ENCODE data around the gene VSTM4. TPM values are rescaled to one million over a fixed set of nuclear protein-coding genes. Genes with fewer than 3 reads are reported as not detected.
A peak's percentile ranks its signal among the peaks of the same experiment; 100 is the strongest.

VSTM4 gene
- total RNA-seq, 1 donor from 2014 or later: 22.4 TPM

DNA sequence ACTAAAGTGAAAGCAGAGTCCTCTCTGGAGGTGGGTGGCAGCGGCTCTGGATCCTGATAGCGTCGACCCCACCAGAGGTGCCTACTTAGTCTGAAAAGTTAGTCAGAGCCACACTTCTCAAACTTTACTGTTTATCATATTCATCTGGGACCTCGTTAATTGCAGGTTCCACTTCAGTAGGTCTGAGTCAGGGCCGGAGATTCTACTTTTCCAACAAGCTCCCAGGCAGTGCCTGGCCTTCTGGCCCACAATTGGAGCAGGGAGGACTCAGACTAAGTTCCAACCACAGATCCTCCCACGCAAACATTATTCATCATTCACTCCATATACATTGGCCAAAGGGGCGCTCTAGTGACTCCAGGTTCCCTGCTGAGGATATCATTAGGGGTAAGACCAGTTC is 78.1 kb downstream of the VSTM4 start:
- ATAC-seq (ENCODE audit: poor library complexity) (no peak), DNase-seq (no peak)
- intact Hi-C loops (cut with DNase I): no loop called here

DNA sequence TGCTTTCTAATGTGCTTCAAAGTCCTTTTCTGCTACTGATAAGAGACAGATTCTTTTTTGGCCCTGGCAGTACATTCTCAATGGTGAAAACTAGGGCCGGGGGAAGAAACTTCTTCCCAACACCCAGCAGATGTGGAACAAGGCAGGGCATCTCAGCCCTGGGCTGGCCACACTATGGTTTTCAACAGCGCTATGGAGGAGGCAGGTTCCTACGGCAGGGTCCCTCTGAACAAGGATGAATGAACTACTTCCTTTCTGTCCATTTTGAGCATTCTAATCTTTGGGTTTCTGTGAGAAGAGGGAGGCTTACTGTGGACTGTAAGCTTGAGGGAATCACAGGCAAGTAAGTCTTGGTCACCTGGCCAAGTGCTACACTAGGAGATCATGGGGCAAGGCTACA is 78.7 kb downstream of the VSTM4 start:
- DNase-seq (no peak), ATAC-seq (ENCODE audit: poor library complexity) (no peak)
- intact Hi-C loops (cut with DNase I): no loop called here

DNA sequence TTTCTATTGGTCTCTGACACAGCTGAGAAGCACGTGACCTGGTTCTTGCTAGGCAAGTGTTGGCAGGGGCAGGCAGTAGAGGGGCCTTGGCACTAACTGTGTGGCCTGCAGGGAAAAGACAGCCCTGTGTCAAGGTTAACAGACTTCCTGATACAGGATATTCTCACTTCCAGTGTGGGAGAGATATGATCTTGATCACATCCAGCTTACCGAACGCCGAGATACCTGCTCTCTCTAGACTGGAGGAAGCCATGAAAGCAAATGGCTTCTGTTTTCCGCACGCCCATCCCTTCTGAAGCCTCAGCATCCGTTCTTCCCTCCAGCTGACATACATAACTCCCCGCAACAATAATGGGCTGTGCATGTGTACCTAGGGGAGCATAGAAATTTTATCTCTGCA is 79.4 kb downstream of the VSTM4 start:
- ATAC-seq (ENCODE audit: poor library complexity) (no peak), DNase-seq (no peak)
- intact Hi-C loops (cut with DNase I): no loop called here

DNA sequence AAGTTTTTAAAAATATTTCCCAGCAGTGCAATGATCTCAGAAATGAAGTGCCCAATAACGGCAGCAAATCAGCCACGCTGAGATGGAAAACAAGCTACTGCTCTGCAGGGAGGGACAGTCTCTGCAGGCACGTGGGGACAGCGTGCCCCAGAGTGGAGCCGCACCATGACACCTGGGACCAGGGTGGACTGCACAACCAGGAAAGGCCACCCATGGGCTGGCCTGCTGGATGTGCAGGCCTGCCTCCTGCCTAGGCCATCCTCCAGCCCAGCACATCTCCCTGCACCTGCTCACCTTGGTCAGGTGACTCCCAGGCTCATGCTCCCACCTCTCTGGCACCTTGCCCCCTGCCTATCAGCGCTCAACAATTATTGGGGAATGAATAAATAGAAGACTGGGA is 80.4 kb downstream of the VSTM4 start:
- intact Hi-C loops (cut with DNase I): no loop called here

DNA sequence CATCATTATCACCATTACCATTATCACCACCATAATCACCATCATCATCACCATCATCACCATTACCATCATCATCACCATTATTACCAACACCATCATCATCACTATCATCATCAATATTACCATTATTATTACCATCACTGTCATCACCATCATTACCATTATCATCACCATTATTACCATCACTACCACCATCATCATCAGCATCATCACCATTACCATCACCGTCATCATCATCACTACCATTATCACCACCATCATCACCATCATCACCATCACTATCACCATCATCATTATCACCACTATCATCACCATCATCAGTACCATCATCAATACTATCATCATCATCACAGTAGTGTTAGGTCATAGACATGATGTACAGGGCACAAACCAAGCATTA is 81.4 kb downstream of the VSTM4 start:
- intact Hi-C loops (cut with DNase I): no loop called here
- ATAC-seq (ENCODE audit: poor library complexity): no peak
- DNase-seq: no peak

More for the DNA sequence above, 80.4 kb downstream of the VSTM4 start:
- no peak for ATAC-seq (ENCODE audit: poor library complexity)
- DNase-seq: no peak

DNA sequence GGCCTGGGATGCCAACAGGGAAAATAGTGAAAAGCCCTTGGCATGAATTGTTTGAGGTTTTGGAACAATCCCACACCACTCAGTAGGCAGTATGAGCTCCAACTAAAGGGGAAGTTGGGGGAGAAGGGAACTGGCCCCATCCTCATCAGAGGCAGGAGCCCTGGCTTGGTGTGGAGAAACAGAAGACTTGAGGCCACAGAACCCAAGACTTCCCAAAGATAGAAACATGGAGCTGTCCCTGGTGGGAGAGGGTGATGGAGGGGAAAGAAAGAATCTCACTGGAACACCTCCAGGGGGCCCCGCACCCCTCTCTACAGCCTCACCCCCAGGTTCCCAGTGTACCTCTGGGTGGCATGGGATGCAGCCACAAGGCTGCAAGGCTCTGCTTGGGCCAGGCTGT is 85.7 kb downstream of the VSTM4 start:
- intact Hi-C loops (cut with DNase I): no loop called here
- ATAC-seq (ENCODE audit: poor library complexity) (no peak), DNase-seq (no peak)

DNA sequence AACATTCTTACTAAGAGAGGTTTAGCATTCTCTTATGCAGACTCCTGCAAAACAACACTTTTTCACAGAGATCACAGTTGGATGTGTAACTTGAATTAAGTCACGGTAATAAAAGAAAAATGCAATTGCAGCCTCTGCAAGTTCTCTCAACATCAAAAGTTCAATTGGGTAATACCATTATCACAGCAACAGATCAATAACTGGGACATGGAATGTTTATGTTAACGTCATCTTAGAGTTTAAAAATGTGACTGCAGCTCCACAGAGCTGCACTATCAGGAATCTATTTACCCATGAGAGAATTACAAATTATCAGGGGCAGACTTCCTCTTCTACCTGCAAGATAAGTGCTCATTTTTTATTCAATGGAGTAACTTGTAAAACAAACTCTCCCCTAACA is 86.7 kb downstream of the VSTM4 start:
- ATAC-seq (ENCODE audit: poor library complexity) (no peak), DNase-seq (no peak)
- intact Hi-C loops (cut with DNase I): no loop called here

DNA sequence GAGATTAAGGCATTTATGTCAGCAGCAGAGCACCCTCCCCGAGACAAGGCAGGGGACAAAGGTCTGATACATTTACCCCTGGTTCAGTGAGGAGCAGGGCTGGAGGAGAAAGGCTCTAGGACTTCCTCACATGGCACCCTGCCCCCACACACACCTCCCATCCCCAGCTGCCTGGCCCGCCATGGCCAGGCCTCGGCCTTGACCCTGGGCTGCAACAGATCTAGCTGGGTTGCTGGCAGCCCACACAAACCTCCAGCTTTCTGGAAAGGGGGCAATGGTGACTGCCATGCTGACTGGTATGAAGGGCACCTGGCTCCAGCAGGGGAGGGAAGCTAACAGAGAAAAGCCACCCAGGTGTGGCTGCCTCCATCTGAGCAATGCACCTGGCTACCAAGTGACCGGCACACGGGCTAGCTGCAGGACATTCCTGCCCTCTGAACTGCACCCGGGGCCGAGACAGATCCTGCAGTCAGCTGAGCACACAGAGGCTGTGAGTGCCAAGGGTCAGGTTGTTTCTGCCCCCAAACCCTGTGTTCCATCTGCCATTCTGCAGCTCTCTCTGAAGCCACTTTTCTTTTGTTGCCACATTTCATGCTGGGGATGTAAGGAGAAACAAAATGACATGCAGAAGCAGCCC is 89.9 kb downstream of the VSTM4 start:
- no peak for ATAC-seq (ENCODE audit: poor library complexity)

DNA sequence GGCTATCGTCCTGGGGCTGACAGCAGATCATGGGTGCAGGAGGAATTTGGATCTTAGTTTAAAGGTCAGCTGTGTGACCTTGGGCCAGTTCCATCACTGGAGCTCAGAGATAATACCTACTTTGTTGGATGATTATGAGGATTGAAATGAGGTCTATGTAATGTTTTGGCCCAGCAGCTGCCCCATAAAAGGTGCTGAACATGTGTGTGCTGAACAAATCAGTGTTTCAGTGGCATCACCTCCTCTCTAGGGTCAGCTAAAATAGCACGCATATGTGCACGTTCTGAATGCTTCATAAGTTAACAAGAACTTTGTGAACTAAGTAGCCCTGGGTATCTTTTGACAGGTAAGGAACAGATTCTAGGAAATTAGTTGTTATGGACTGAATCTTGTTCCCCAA is 90.8 kb downstream of the VSTM4 start:
- intact Hi-C loops (cut with DNase I): no loop called here
- no peak for DNase-seq
- ATAC-seq (ENCODE audit: poor library complexity): peak; percentile 56

More for the DNA sequence above, 89.9 kb downstream of the VSTM4 start:
- no peak for DNase-seq
- intact Hi-C loops (cut with DNase I): no loop called here

DNA sequence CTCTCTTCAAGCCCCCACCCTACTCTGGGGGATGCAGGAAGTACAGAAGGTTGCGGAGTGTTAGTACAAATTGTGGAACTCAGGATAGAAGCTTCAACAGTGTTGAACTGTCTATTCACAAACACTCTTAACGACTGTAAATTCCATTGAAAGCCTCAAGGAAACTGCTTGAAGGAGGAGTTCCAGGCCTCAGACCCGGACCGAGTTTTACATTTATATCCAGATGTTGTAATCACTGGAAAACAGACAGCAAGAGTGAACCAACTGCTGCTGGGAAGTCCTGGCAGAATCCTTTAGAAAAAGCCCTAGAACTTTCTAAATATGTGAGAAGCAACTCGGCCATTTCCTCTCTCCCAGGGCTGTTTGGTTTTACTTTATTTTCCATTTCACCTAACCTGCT is 91.6 kb downstream of the VSTM4 start:
- DNase-seq: no peak
- peak; percentile 78 for ATAC-seq (ENCODE audit: poor library complexity)
- intact Hi-C loops (cut with DNase I): no loop called here

DNA sequence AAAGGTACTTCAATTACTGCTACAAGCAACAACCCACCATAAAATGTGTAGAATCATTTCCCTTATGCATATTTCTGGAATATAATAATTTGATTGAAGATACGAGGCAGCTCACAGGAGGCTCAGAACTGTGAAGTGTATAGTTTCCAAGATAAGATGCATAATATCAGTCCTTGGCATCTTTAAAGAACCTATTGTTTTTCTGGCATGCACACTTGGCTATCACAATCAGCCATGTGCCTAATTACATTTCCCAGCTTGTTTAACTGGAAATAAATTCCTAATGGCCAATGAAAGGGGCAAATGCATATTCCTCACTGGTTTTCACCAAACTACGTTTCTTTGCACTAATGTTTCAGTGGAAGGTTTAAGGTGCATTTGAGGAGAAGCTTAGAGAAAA is 92.3 kb downstream of the VSTM4 start:
- intact Hi-C loops (cut with DNase I): no loop called here
- DNase-seq: no peak
- no peak for ATAC-seq (ENCODE audit: poor library complexity)

DNA sequence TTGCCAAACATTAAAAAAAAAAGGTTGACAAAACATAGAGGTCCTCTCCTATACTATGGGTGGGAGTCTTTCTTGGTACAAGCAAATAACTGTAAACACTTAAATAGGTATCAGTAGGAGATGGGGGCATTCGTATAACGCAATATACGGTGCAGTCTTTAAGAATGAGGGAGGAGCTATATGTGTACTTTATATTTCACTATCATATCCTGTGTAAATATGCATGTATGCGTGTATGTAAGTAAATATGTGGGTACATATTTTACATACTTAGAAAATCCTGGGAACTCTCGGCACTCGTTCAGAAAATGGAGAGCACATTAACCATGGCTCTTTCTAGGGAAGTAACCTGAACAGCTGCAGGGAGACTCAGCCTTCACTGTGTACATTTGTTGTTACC is 93.6 kb downstream of the VSTM4 start:
- ATAC-seq (ENCODE audit: poor library complexity): no peak
- no peak for DNase-seq
- intact Hi-C loops (cut with DNase I): no loop called here

DNA sequence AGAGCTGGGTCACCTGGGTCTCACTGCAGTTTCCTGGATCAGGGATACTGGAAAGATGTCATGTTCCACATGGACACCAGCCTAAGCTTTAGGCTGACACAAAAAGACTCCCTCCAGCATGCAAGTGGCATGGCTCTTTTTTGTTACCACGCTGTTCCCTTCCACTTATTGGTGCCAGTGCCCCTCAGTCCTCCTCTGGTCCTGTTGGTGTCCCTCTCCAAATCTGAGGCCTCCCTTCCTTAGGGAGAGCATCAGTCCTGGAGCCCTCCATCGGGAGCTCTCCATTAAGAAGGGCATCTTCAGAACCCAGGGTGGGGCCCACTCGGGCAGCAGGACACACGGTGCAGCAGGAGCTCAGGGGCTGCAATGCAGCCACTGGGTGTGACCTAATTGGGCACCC is 99.6 kb downstream of the VSTM4 start:
- ATAC-seq (ENCODE audit: poor library complexity) (no peak), DNase-seq (no peak)
- intact Hi-C loops (cut with DNase I): no loop called here

DNA sequence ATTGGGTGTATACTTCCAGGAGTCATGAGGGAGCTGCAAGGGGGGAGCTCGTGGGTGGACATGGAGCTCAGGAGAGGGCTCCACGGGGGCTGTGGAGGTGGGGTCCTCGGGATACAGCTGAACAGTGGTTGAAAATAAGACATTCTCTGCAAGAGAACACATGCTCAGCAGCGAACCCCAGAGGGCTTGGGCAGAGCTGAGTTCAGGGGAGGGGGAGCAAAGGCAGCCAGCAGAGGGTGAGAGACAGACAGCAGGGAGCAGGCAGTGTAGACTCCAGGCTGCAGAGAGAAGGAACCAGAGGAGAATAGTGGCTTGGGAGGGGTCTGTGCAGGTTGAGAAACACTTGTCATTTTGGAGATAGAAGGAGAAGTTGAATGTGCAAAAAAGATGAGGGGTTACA is 102.7 kb downstream of the VSTM4 start:
- no peak for DNase-seq
- intact Hi-C loops (cut with DNase I): no loop called here
- ATAC-seq (ENCODE audit: poor library complexity): no peak

DNA sequence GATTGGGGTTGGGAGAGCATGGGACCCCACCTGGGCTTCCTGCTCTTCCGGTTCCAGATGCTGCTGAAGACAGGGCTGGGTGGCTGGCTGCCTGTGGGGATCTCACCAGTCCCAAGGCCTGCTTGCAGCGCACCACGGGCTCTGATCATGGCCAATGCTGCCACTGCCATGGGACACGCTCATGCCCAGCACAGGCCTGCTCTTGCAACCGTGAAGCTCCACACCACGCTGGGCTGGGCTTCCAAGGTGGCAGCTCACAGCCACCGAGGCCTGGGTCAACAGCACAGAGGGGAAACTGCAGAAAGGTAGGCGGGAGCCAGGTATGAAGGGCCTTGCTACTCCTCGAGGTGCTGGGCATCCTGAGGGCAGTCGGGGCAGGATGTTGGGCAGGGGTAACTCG is 103.6 kb downstream of the VSTM4 start:
- intact Hi-C loops (cut with DNase I): no loop called here
- DNase-seq (no peak), ATAC-seq (ENCODE audit: poor library complexity) (no peak)

DNA sequence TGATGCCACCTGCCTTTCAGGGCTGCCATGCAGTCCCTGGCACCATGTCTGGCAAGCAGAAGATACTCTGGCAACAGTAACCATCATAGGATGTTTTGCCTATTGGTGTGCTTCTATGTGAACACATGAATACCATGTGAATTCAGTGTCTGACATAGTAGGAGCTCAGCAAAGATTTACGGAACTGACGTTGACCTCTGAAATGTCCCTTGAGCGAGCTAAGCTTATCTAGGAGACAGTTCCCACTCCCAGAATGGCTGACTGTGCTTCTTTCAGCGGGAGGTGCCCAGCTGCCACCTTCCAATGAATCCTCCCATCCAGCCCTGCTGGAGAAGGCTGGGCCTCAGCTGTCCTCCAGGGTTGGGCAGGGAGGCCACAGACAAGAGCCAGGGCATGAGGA is 104.5 kb downstream of the VSTM4 start:
- intact Hi-C loops (cut with DNase I): no loop called here
- ATAC-seq (ENCODE audit: poor library complexity): no peak
- DNase-seq: no peak

DNA sequence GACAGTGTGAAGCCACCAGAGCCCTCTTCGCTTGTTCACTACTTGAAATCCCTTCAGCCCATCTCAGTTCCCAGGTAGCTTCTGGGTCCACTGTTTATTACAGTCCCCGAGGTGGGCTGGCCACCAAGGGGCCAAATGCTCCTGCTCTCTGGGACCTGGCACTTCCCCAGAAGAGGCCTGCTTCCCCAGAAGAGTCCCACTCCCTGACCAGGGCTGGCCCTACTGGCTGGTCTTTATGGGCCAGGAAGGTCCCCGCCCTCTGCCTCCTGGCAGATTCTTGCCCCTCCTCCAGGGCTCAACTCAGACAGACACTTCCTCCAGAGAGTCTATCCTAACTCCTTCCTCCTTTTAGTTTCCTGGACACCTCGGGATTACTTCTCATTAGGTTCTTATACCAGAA is 105.0 kb downstream of the VSTM4 start:
- peak; percentile 52 for DNase-seq
- no peak for ATAC-seq (ENCODE audit: poor library complexity)
- intact Hi-C loops (cut with DNase I): no loop called here

DNA sequence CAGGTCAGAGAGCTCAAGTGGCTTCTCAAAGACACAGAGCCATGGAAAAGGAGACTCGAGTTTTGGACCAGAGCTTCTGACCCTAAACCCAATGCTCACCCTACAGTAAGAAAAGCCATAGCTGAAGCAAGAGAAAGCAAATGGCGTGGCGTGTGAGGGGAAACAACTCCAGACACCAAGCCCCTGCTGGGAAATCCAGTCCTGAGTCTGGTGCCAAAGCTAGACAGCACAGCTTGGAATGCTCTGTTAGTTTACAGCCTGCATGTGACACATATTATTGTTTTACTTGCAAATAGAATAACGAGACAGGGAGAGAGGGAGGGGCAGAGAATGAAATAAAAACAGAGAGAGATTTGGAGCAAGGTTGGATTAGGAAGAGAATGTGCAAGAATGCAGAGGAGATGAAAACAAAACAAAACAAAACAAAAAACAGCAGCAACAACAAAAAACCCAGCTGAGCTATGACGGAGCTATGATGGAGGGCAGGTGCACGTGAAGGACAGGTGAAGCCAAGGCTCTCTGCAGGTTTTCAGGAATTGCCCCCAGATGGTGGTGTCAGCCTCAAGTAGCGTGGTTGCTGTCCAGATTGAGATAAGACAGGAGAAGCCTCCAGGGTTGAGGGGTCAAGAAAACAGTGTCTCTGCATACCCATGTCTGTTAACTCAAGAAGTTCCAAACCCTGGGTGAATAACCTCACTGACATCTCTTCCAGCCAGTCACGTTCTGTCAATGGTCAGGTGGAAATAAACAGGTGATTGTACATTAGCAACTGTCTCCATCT is 105.9 kb downstream of the VSTM4 start:
- ATAC-seq (ENCODE audit: poor library complexity) (peak; percentile 53), DNase-seq (no peak)
- intact Hi-C loops (cut with DNase I): loop anchor here (10.0 kb wide), 1 partner anchor 105 kb away; the partner anchor contains the start of gene VSTM4

DNA sequence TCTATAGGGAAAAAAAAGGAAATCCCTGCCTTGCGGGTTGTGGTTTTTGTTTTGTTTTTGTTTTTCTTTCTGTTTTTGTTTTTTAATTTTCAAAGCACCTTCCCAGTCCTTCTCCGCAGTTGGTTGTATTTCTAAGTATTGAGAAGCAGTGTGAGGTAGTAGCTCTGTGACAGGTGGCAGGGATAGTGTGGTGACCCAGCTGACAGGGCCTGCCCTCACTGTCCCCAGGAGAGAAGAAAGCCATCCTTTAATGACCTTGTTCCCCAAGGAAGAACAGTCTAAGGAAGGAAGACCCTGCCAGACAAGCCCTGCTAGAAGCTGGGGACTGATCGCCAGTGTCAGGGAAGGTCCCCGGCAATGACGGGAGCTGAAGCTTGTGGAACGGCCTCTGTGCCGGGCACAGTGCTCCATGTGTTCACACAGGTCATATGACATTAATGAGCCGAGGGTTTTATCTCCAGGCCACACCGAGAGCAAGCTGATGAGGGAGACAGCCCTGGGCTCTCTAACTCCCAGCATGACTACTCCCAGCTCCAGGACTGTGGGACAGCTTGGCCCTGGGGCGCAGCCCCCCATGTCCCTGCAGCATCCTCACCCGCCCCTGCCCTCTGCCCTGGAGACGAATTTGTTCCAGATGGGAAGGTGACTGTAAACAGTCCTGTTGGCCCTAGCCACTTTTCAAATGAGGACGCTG is 106.7 kb downstream of the VSTM4 start:
- ATAC-seq (ENCODE audit: poor library complexity): peak; percentile 52
- no peak for DNase-seq
- intact Hi-C loops (cut with DNase I): loop anchor here (10.0 kb wide), 1 partner anchor 106 kb away; the partner anchor contains the start of gene VSTM4

DNA sequence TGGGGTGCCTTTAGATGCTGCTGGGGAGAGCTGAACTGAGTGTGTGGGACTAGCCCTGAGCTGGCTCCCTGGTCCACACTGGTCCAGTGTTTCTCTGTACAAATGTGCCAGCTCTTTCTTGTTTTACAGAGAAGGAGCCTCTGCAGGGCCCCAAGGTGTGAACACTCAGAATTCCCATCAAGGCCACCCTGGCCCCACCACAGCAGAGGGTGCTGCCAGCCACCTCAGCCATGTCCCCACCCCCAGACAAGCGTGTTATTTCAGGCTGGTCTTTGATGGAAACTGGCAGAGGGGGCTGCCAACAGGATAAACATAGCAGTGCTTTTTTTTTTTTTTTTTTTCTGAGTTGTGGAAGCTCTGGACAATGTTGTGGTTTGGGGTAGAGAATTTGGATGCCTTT is 107.2 kb downstream of the VSTM4 start:
- intact Hi-C loops (cut with DNase I): loop anchor here (10.0 kb wide), 1 partner anchor 107 kb away; the partner anchor contains the start of gene VSTM4
- ATAC-seq (ENCODE audit: poor library complexity): peak; percentile 81

More for the DNA sequence above, 107.2 kb downstream of the VSTM4 start:
- DNase-seq: peak; percentile 63
